Measurements from ENCODE around the gene GCFC2.
"Not testable (repeated sequence)": the region's sequence is repeated elsewhere in the genome, so short reads cannot be mapped to it uniquely, and the experiment has no call there.

GCFC2 gene

DNA sequence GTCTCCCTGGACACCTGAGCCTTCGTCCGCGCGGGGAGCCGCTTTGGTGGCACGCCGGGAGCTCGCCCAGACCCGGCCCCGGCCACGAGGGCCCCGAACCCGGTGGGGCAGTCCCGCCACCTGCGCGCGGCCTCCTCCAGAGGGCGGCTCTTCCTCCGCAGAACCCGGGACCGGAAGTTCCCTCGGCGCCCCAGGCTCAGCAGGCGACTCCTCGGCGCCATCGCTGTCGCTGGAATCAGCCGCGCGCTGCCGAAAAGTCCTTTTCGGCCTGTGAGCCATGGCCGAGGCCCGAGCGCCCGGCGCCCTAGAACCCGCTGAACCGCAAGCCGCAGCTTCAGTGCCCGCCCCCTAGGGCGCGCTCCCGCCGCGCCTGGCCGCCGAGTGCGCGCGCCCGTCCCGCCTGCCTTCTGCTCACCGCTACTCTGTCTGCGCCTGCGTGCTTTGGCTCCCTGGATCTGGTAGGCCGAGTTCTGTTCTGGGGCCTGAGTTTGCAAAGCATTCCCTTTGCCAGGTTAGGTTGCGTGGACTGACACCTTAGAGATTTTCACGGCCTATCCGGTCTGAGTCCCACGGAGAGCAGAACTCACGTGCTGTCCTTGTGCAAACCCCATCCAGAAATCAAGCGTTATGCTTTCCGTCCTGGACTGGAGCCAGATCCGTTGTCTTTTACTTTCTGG is at the start of gene GCFC2:
TSS of gene GCFC2 (minus strand) at position 339 of the 677 bp plus-strand sequence. CDS start at position 279, 60 bp downstream.
- DNase-seq, result peak; percentile 47 to 84

DNA sequence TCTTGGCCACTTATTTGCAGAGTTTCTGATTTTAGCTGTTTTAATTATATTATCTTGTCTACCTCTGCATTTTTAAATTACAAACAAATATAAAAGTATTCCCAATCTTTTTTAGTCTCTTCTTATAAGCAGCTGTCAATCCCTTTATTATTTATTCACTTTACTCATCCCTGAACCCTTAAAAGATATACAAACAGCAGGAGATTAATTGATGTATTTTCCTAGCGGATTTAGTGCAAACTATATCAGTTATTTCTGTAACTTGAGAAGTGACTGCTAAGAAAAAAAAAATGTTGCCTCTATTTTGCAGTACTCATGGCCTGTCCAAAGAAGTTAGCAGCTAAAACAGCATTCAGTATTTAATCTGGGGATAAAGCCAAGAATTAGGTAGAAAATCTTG is 42.1 kb upstream of the GCFC2 start:
- no peak for DNase-seq

DNA sequence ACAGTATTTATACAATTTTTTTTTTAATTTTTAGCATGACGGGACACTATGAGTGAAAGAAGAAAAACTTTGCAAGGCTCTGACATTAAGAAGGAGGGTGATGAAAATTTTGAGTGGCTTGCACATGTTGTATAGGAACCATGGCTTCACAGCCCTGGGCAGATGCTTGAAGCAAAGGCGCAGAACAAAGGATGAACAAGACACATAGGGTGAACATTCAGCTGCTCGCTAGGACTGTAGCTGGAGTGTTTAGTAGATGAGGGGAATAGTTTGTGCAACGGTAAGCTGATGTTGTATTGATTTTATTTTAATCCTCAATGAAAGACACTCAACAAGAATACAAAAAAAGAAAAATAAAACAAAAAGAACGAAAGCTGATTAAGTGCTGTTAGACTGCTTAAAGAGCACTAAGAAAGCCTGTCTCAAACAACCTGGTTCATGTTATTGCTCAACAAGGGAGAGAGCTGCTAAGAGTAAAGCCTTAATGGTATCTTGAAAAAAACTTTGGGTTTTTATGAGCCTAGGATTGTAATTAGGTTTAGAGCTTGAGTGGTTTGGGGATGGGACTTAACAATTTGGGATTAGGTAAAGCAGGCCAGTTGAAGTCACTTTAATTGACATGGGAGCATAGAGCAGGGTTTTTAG is 41.2 kb upstream of the GCFC2 start:
- DNase-seq, result no peak

DNA sequence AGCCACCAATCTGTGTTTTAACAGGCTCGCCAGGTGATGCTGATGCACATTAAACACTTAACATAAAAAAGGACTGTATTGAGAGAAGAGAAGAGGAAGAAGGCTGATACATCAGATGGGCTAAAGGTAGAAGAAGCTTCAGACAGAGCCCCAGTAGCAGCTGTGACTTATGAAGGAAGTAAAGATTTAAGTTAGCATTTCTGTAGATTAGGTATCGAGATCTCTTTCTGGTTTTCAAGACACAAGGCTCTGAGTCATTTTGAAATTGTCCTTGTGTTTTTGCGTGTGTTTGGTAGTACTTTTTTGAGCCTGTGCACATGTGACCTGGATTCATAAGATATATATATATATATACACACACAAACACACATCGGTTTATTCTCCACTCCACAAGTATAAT is 40.6 kb upstream of the GCFC2 start:
- DNase-seq, result no peak

GRCh38 chr2:75737961-75738360 is 27.2 kb upstream of the GCFC2 start:
- DNase-seq, result no peak

DNA sequence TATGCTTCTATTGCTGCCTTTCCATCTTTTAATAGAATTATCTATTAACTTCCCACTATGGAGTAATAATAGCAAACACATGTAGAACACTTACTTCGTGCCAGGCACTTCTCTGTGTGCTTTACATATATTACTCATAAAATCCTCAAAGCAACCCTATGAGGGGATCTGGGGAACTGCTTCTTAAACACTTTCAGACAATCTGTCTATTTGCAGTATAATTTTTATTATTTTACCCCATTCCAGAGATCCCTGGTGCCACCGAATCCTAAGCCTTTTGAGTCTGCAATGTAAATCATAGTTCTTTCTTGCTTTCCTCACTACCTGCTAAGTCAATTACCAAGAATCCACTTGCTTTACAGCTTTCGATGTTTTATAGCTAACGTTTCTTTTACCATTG is 25.6 kb upstream of the GCFC2 start:
- no peak for DNase-seq

DNA sequence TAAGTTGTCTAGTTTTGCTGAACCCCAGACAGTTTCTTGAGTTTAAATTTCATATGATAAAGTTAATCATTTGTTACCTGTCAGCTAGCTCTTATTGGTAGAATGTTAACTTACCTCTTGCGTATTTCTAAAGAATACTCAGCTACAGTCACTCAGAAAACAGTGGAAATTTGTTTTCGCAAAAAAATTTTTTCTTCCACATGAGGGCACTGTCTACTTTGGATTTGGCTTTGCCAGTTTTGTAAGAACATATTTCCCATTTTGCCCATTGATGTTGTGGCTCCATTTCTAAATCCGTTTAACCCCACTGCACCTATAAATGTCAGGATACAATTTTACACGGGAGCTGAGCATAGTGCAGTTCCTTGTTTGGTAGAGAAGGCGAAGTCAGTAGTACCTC is 19.1 kb upstream of the GCFC2 start:
- DNase-seq, result peak in 1 of 2 experiments; percentile 12

DNA sequence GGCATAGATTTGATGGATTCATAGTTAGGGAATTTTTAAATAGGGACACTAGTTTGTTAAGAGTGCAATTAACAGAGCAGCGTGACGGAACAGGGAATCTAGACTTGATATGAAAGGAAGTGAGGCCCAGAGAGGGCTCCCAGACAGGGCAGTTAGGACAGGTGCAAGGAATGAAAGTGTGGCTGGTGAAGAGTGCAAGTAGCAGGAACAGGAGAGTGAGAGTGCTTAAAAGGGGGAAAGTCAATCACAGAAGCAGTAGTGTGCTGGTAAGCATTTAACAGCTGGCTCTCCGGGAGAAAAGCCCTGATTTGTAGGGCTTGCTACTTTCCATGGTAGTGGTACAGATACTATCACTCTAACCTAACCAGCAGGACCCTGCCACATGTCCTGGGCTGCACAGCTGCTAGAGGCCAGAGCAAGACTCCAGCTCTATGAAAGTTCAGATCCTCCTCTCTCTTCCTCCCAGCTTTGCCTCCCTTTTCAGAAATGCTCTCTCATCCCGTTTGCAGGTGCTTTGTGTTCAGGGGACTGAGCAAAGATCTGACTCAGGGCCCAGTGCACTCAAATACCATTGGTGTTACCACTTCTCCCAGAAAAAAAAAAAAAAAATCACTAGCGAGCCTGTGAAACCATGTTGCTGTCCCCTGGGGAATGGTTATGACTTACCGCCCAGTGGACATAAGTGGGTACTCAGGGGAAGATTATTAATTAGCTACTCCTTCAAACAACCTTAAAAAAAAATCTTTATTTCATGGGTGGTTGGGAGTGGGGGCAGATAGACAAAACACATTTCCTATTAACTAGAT is 18.1 kb upstream of the GCFC2 start:
- DNase-seq, result no peak

DNA sequence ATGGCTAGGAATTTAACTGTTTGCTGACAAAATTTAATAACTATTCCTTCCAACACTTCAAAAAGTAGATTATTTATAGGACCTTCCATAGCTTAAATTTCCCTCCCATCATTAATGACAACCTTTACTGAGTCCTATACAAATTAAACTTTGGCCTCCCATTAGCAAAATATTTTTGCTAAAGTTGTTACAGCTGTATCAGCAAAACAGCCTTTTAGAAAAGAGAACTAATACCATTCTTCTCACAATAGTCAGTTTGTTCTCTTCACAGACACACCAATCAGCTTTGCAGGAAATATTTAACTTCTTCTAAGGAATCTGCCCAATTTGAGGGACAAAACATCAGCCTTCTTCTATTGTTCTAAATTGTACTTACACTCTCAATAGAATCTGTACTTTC is 12.0 kb upstream of the GCFC2 start:
- no peak for DNase-seq

DNA sequence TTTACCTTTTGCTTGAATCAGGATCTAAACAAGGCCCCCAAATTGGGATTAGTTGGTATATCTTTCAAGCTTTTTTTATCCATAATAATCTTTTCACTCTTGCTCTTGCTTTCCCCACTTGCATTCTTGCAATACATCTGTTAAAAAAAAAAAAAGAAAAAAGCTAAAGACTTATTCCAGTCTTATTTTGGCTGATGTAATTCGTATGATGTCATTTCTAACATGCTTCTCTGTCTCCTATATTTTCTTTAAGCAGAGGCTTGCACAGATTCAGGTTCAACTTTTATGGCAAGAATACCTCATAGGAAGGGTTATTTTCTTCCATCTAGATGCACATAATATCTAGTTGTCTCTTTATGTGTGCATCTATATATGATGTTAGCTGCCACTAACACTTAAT is 9.8 kb upstream of the GCFC2 start:
- no peak for DNase-seq

GRCh38 chr2:75719616-75720015 is 8.9 kb upstream of the GCFC2 start:
- DNase-seq, result no peak

DNA sequence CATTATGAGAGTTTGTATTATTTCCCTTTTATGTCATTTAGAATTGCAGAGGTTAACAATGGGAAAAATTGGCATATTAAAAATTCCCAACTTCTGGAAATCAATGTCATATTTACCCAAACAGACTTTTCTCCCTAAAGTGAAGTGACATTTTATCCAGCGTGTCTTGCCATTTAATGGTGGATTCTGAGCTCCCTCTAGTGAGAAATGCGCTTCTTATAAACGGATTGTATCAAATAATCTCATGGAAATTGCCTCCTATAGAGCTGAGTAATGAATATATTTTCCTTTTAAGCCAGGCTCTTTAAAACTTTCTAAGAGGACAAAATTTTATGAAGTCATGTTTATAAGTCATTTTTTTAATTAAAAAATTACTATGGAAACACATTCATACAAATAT is 5.7 kb upstream of the GCFC2 start:
- no peak for DNase-seq

DNA sequence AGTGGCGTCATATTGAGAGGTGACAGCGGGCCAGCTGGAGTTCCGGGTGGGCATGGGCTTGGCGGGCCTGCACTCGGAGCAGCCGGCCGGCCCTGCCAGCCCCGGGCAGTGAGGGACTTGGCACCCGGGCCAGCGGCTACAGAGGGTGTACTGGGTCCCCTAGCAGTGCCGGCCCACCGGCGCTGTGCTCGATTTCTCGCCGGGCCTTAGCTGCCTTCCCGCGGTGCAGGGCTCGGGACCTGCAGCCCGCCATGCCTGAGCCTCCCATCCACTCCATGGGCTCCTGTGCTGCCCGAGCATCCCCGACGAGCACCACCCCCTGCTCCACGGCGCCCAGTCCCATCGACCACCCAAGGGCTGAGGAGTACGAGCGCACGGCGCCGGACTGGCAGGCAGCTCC is 875 bp upstream of the GCFC2 start:
- not testable (repeated sequence) for DNase-seq

DNA sequence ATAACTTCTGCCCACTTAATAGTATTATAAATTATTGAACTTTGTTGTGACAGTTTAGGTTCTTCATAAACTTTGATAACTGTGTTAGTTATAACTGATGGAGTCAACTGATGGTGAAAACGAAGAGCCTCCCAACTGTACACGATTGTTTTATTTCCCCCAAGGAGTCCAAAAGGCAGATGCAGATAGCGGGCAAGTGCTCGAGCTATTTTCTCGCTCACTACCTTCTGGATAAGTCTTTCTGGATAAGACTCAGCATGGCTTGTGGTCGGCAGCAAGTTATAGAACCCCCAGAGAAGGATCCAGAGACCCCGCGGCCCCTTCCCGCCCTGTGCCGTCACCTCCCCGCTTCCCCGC is 517 bp downstream of the GCFC2 start:
- peak in 1 of 2 experiments; percentile 68 for DNase-seq

- no peak for DNase-seq
Observed at GRCh38 chr2:75709297-75709696, 1.4 kb downstream of the GCFC2 start.

DNA sequence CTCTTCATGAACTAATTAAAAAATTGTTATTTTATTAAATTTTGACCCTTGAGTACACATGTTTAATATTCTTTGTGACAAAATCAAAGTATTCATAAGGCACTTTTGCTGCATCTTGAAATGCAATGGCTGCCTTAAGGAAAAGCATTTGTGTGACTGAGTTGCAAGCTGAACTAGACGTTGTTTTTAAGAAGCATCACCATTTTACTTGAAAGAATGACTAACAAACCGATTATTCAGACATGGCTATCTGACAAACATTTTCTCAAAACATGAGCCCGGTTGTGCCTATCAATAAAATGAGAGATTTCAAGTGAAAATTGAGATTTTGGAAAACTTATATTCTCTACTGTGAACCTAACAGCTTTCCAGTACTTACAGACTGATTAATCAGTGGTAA is 2.8 kb downstream of the GCFC2 start:
- DNase-seq, result no peak

- DNase-seq, result peak in 1 of 2 experiments; percentile 6
Observed at GRCh38 chr2:75705921-75706320, 4.8 kb downstream of the GCFC2 start.

GRCh38 chr2:75703589-75704287 is 7.0 kb downstream of the GCFC2 start:
- DNase-seq, result no peak

GRCh38 chr2:75702593-75702992 is 8.1 kb downstream of the GCFC2 start:
- DNase-seq, result no peak

GRCh38 chr2:75698918-75699317 is 11.8 kb downstream of the GCFC2 start:
- DNase-seq, result no peak

DNA sequence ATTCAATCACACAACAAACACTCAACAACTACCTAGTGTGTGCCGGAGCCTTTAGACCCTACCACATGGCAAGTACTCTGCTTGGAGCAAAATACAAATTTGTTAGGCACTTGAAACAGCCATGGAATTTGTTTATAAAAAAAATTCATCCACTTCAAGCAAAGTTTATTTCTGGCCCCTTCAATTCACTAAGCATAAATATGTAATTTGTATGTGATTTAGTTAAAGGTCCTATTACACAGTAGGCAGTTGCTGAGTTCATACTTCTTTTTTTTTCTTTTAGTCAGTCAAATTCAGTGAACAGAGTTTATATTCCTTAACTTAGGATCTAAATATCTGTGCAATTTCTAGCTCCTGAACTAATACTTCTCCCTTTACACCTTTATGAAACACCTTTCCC is 22.5 kb downstream of the GCFC2 start:
- no peak for DNase-seq

- DNase-seq, result not testable (repeated sequence)
Observed at GRCh38 chr2:75683430-75683829, 27.3 kb downstream of the GCFC2 start.

GRCh38 chr2:75680402-75680801 is 30.3 kb downstream of the GCFC2 start:
- DNase-seq, result no peak
